Mesodermal cell (in vitro differentiated cells): ENCODE measurements around the gene STXBP6.

Experiments used
- H3K27ac ChIP-seq: 2 replicates; pipeline ENCODE4 v1.7.0; 2013; ENCODE audit warnings: mild to moderate bottlenecking, low read depth, low read length, moderate library complexity; ENCODE audit not compliant: severe bottlenecking
- H3K36me3 ChIP-seq: 2 replicates; pipeline ENCODE4 v1.7.1; 2013; ENCODE audit warnings: mild to moderate bottlenecking, low read length, moderate library complexity; ENCODE audit not compliant: control insufficient read depth, insufficient read depth
- H3K4me1 ChIP-seq: one replicate; pipeline ENCODE4 v1.7.1; 2013; ENCODE audit warnings: mild to moderate bottlenecking, low read length; ENCODE audit not compliant: insufficient read depth, control insufficient read depth, poor library complexity, severe bottlenecking
- H3K4me3 ChIP-seq: 2 replicates; pipeline ENCODE4 v1.7.0; 2013; ENCODE audit warnings: low read length, control low read depth, mild to moderate bottlenecking; ENCODE audit not compliant: insufficient read depth, poor library complexity, severe bottlenecking; ENCODE audit errors: extremely low read depth
- H3K9me3 ChIP-seq: 2 replicates; pipeline ENCODE4 v1.7.1; 2013; ENCODE audit warnings: mild to moderate bottlenecking, low read length, moderate library complexity; ENCODE audit not compliant: control insufficient read depth
- WGBS, 2 experiments: methylation state at CpG; one replicate each; pipeline ENCODE4 v1.1.5; 2013; ENCODE audit warnings: missing lambda C conversion rate in 2 of 2; ENCODE audit not compliant: insufficient coverage in 2 of 2; 5-methylcytosine and 5-hydroxymethylcytosine counted together

The STXBP6 gene

GRCh38 chr14:24802236-24802635, 247.7 kb downstream of the STXBP6 start:
- no peaks in the 10 kb centered on the region for H3K9me3 ChIP-seq
- no peaks in the 10 kb centered on the region for H3K36me3 ChIP-seq
- no peak overlapping the region for H3K4me3 ChIP-seq
- peaks cover 18% of the 10 kb centered on the region for H3K4me1 ChIP-seq
- WGBS, 2 experiments = no CpG with 5 or more reads among the region's 5 CpGs
- H3K27ac ChIP-seq = no peak overlapping the region

GRCh38 chr14:24801024-24801423, 248.9 kb downstream of the STXBP6 start:
- WGBS, 2 experiments = 83 to 89% methylated on average over 1 of the region's 1 CpG
- no peaks in the 10 kb centered on the region for H3K9me3 ChIP-seq
- H3K4me3 ChIP-seq = no peak overlapping the region
- H3K4me1 ChIP-seq = peaks cover 18% of the 10 kb centered on the region
- no peaks in the 10 kb centered on the region for H3K36me3 ChIP-seq
- no peak overlapping the region for H3K27ac ChIP-seq

GRCh38 chr14:24798911-24799462, 251.0 kb downstream of the STXBP6 start:
- H3K4me1 ChIP-seq = no peaks in the 10 kb centered on the region
- 77 to 82% methylated on average over 3 to 5 of the region's 6 CpGs for WGBS, 2 experiments
- no peaks in the 10 kb centered on the region for H3K36me3 ChIP-seq
- no peak overlapping the region for H3K27ac ChIP-seq
- H3K9me3 ChIP-seq = no peaks in the 10 kb centered on the region
- H3K4me3 ChIP-seq = no peak overlapping the region

GRCh38 chr14:24795406-24795805, 254.5 kb downstream of the STXBP6 start:
- no peaks in the 10 kb centered on the region for H3K36me3 ChIP-seq
- H3K4me1 ChIP-seq = no peaks in the 10 kb centered on the region
- H3K4me3 ChIP-seq = no peak overlapping the region
- WGBS, 2 experiments = 75 to 81% methylated on average over 4 to 5 of the region's 5 CpGs
- H3K9me3 ChIP-seq = no peaks in the 10 kb centered on the region
- no peak overlapping the region for H3K27ac ChIP-seq

- H3K36me3 ChIP-seq = no peaks in the 10 kb centered on the region
- no peak overlapping the region for H3K4me3 ChIP-seq
- H3K4me1 ChIP-seq = no peaks in the 10 kb centered on the region
- H3K9me3 ChIP-seq = no peaks in the 10 kb centered on the region
- no peak overlapping the region for H3K27ac ChIP-seq
- 88 to 91% methylated on average over 7 to 8 of the region's 10 CpGs for WGBS, 2 experiments
Measured at GRCh38 chr14:24794644-24795305, 255.2 kb downstream of the STXBP6 start.

- 67% methylated on average over 1 of the region's 3 CpGs; no CpG with 5 or more reads in 1 of the 2 experiments for WGBS, 2 experiments
- Histone ChIP-seq H3K4me3 (no peak overlapping the region), H3K36me3 (no peaks in the 10 kb centered on the region), H3K27ac (no peak overlapping the region), H3K4me1 (peaks cover 7% of the 10 kb centered on the region), H3K9me3 (no peaks in the 10 kb centered on the region)
Measured at GRCh38 chr14:24790196-24790595, 259.8 kb downstream of the STXBP6 start.

- Histone ChIP-seq H3K4me1 (peaks cover 7% of the 10 kb centered on the region), H3K36me3 (no peaks in the 10 kb centered on the region), H3K4me3 (no peak overlapping the region), H3K9me3 (no peaks in the 10 kb centered on the region), H3K27ac (no peak overlapping the region)
- WGBS, 2 experiments = 93 to 100% methylated on average over 3 to 4 of the region's 4 CpGs
Measured at GRCh38 chr14:24789378-24789884, 260.5 kb downstream of the STXBP6 start.

- no peaks in the 10 kb centered on the region for H3K36me3 ChIP-seq
- WGBS, 2 experiments = no CpG with 5 or more reads among the region's 1 CpG
- H3K27ac ChIP-seq = no peak overlapping the region
- H3K4me1 ChIP-seq = peaks cover 7% of the 10 kb centered on the region
- no peak overlapping the region for H3K4me3 ChIP-seq
- H3K9me3 ChIP-seq = no peaks in the 10 kb centered on the region
Measured at GRCh38 chr14:24785698-24786097, 264.2 kb downstream of the STXBP6 start.

GRCh38 chr14:24784981-24785380, 265.0 kb downstream of the STXBP6 start:
- Histone ChIP-seq H3K36me3 (no peaks in the 10 kb centered on the region), H3K27ac (no peak overlapping the region), H3K4me1 (peaks cover 7% of the 10 kb centered on the region), H3K4me3 (no peak overlapping the region), H3K9me3 (no peaks in the 10 kb centered on the region)

GRCh38 chr14:24783791-24784190, 266.2 kb downstream of the STXBP6 start:
- H3K36me3 ChIP-seq = no peaks in the 10 kb centered on the region
- WGBS, 2 experiments = 60 to 80% methylated on average over 1 of the region's 1 CpG

GRCh38 chr14:24780281-24780680, 269.7 kb downstream of the STXBP6 start:
- WGBS, 2 experiments = 91 to 94% methylated on average over 5 of the region's 5 CpGs

More at GRCh38 chr14:24783791-24784190, 266.2 kb downstream of the STXBP6 start:
- Histone ChIP-seq H3K4me3 (no peak overlapping the region), H3K4me1 (peaks cover 7% of the 10 kb centered on the region), H3K27ac (no peak overlapping the region), H3K9me3 (no peaks in the 10 kb centered on the region)

More at GRCh38 chr14:24780281-24780680, 269.7 kb downstream of the STXBP6 start:
- no peak overlapping the region for H3K27ac ChIP-seq
- H3K4me3 ChIP-seq = no peak overlapping the region
- no peaks in the 10 kb centered on the region for H3K9me3 ChIP-seq
- H3K36me3 ChIP-seq = no peaks in the 10 kb centered on the region
- H3K4me1 ChIP-seq = no peaks in the 10 kb centered on the region
